ENCODE measurements around the gene ZDHHC12. TPM values are rescaled to one million over a fixed set of nuclear protein-coding genes. Genes with fewer than 3 reads are reported as not detected.

ZDHHC12 gene
- total RNA-seq, 1 donor from 2014 or later: 40.0 TPM

DNA sequence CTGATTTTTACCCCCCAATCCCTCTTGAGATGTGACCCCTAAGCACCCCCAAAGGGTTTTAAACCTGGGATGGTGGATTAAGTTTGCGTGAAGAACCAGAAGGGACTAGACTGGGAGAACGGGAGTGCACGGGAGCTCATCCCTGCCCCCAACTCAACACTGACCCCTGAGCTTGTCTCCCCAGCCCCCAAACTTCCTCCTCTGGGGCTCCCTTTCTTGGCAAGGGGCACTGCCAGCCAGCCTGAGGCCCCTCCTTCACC lies 39.9 kb downstream of the ZDHHC12 start:
- Mint-ChIP-seq H3K27me3 (no peaks in the 10 kb centered on the region), H3K9me3 (no peaks in the 10 kb centered on the region), H3K36me3 (ENCODE audit: low read depth) (peaks cover 32% of the 10 kb centered on the region), H3K4me1 (peaks cover 59% of the 10 kb centered on the region), H3K27ac (peak overlapping the region; percentile 99), H3K4me3 (peak overlapping the region; percentile 100)
- CTCF ChIA-PET: interaction anchor here (0.7 to 1.6 kb wide), 2 partner anchors 18 to 385 kb away, joined by 3 to 6 read pairs; partner anchors contain the start of gene PKN3
- ATAC-seq (ENCODE audit: low read depth) (peak; percentile 0), DNase-seq (no peak)
- intact Hi-C loops (cut with micrococcal nuclease): loop anchor here (1.0 to 10.0 kb wide), 4 partner anchors 19 to 359 kb away; partner anchors contain the start of genes COQ4, DYNC2I2, PKN3 and TRUB2
- POLR2A ChIA-PET: interaction anchor here (0.5 to 4.6 kb wide), 25 partner anchors 9 to 942 kb away, joined by 3 to 61 read pairs (median 5); partner anchors contain the start of genes DYNC2I2, ENDOG, GOLGA2 and KYAT1
- TF ChIP-seq, protein P1, sequence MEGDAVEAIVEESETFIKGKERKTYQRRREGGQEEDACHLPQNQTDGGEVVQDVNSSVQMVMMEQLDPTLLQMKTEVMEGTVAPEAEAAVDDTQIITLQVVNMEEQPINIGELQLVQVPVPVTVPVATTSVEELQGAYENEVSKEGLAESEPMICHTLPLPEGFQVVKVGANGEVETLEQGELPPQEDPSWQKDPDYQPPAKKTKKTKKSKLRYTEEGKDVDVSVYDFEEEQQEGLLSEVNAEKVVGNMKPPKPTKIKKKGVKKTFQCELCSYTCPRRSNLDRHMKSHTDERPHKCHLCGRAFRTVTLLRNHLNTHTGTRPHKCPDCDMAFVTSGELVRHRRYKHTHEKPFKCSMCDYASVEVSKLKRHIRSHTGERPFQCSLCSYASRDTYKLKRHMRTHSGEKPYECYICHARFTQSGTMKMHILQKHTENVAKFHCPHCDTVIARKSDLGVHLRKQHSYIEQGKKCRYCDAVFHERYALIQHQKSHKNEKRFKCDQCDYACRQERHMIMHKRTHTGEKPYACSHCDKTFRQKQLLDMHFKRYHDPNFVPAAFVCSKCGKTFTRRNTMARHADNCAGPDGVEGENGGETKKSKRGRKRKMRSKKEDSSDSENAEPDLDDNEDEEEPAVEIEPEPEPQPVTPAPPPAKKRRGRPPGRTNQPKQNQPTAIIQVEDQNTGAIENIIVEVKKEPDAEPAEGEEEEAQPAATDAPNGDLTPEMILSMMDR (IDR thresholded peaks at IDR 0.05): no peak

DNA sequence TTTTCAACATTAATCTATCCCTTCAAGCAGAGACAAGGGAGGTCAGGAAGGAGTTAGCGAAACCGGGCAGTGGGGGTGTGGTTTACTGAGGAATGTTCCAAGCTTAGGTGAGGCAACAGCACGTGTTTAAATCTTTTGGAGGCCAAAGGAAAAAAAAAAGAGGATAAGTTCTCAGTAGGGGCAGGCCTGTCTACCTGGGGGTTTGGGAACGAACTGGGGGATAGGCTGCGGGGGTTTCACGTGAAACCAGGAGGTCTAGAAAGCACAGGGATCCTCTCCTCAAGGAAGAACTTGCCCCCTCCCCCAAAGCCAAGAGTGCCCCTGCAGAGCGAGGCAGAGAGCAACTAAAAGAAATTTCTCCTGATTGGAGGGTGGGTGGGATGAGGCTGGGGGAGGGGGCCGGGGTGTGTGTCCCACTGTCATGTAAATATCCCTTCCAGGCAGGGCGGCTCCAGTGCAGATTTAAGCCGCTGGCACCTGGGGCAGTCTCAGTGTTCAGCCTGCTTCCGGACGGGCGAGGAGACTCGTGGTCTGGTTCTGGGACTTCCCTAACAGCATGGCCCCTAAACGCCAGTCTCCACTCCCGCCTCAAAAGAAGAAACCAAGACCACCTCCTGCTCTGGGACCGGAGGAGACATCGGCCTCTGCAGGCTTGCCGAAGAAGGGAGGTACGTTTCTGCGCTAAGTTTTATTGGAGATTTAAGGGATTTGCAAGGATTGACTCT lies 40.4 kb downstream of the ZDHHC12 start:
- H3K27ac Mint-ChIP-seq: peak overlapping the region; percentile 99
- no peaks in the 10 kb centered on the region for H3K9me3 Mint-ChIP-seq
- ChIA-PET POLR2A (interaction anchor here (0.5 to 4.6 kb wide), 33 partner anchors 10 to 1232 kb away, joined by 3 to 61 read pairs (median 5); partner anchors contain the start of genes DYNC2I2, ENDOG, GOLGA2 and KYAT1), CTCF (interaction anchor here (0.6 to 1.6 kb wide), 2 partner anchors 18 to 214 kb away, joined by 3 to 6 read pairs; partner anchors contain the start of gene PKN3)
- ATAC-seq (ENCODE audit: low read depth) (peak; percentile 57), DNase-seq (peak; percentile 56)
- H3K36me3 Mint-ChIP-seq (ENCODE audit: low read depth): peaks cover 33% of the 10 kb centered on the region
- intact Hi-C loops (cut with micrococcal nuclease): loop anchor here (1.0 to 10.0 kb wide), 4 partner anchors 19 to 359 kb away; partner anchors contain the start of genes COQ4, DYNC2I2, PKN3 and TRUB2
- H3K4me3 Mint-ChIP-seq: peak overlapping the region; percentile 100
- TF ChIP-seq, protein P1 (IDR thresholded peaks at IDR 0.05): no peak
- H3K4me1 Mint-ChIP-seq: peaks cover 59% of the 10 kb centered on the region
- no peaks in the 10 kb centered on the region for H3K27me3 Mint-ChIP-seq

DNA sequence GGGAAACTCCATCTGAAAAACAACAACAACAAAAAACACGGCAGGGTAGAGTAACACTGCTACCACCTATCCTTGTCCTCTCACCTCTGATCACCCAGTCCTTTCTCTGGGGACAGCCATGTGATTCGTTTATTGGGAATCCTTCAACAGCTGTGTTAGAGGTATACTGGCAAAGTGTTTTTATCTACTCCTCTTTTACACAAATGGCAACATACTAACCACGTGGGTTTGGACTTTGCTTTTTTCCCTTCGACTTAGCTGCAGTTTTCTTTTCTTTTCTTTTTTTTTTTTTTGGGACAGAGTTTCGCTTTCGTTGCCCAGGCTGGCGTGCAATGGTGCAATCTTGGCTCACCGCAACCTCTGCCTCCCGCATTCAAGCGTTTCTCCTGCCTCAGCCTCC lies 46.1 kb downstream of the ZDHHC12 start:
- Mint-ChIP-seq H3K36me3 (ENCODE audit: low read depth) (peaks cover 24% of the 10 kb centered on the region), H3K27ac (peak overlapping the region; percentile 42), H3K4me3 (no peak overlapping the region), H3K9me3 (no peaks in the 10 kb centered on the region), H3K4me1 (peaks cover 15% of the 10 kb centered on the region), H3K27me3 (no peaks in the 10 kb centered on the region)
- no peak for DNase-seq
- intact Hi-C loops (cut with micrococcal nuclease): no loop called here
- ChIA-PET CTCF (interaction anchor here (1.0 kb wide), 1 partner anchor 251 kb away, joined by 6 read pairs; no protein-coding TSS in a partner anchor), POLR2A (interaction anchor here (1.1 kb wide), 1 partner anchor 152 kb away, joined by 7 read pairs; the partner anchor contains the start of gene SPOUT1)
- TF ChIP-seq, protein P1 (IDR thresholded peaks at IDR 0.05): no peak
- ATAC-seq (ENCODE audit: low read depth): no peak

DNA sequence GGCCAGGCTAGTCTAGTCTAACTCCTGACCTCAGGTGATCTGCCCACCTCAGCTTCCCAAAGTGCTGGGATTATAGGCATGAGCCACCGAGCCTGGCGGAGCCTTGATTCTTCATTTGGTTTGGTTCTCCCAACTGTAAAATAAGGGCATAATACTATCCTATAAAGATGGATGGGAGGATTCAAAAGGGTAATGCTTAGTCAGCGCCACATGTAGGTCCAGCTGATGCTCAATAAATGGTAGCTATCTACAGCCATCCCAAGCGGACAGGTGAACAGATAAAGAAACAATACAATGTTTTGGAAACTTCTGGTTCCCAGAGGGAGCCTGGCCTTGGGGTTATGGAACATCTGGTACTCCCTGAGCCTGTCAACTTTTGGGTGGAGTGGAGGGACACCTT lies 48.5 kb downstream of the ZDHHC12 start:
- no peak overlapping the region for H3K4me3 Mint-ChIP-seq
- intact Hi-C loops (cut with micrococcal nuclease): no loop called here
- peaks cover 22% of the 10 kb centered on the region for H3K36me3 Mint-ChIP-seq (ENCODE audit: low read depth)
- DNase-seq: no peak
- TF ChIP-seq, protein P1 (IDR thresholded peaks at IDR 0.05): no peak
- H3K27ac Mint-ChIP-seq: no peak overlapping the region
- no peak for ATAC-seq (ENCODE audit: low read depth)
- ChIA-PET CTCF (no interaction called here), POLR2A (interaction anchor here (1.3 kb wide), 1 partner anchor 12 kb away, joined by 3 read pairs; no protein-coding TSS in a partner anchor)
- no peaks in the 10 kb centered on the region for H3K9me3 Mint-ChIP-seq
- H3K27me3 Mint-ChIP-seq: no peaks in the 10 kb centered on the region
- H3K4me1 Mint-ChIP-seq: peaks cover 2% of the 10 kb centered on the region

Other genes starting within 250 kb of the ZDHHC12 start
- gene GLE1, start 219.4 kb downstream of the ZDHHC12 start, total RNA-seq: 28.8 and 31.8 TPM in 2 replicates
- gene SPTAN1, start 171.5 kb downstream of the ZDHHC12 start, total RNA-seq: 208 and 237 TPM in 2 replicates
- gene DYNC2I2, start 67.3 kb downstream of the ZDHHC12 start, total RNA-seq: 58.0 and 60.2 TPM in 2 replicates
- gene SET, start 34.9 kb downstream of the ZDHHC12 start, total RNA-seq: 762 and 801 TPM in 2 replicates
- gene PKN3, start 21.6 kb downstream of the ZDHHC12 start, total RNA-seq: 16.9 and 17.4 TPM in 2 replicates
- gene ZER1, start 47.8 kb upstream of the ZDHHC12 start, total RNA-seq: 24.0 and 26.0 TPM in 2 replicates
- 21.5 and 26.4 TPM in 2 replicates for gene TBC1D13, start 63.1 kb upstream of the ZDHHC12 start, total RNA-seq
- 14.6 and 16.9 TPM in 2 replicates for gene ENDOG, start 94.4 kb upstream of the ZDHHC12 start, total RNA-seq
- 78.9 and 79.1 TPM in 2 replicates for gene SPOUT1, start 105.7 kb upstream of the ZDHHC12 start, total RNA-seq
- 2.0 and 4.3 TPM in 2 replicates for gene KYAT1, start 157.8 kb upstream of the ZDHHC12 start, total RNA-seq
- 9.0 and 10.4 TPM in 2 replicates for gene LRRC8A, start 158.0 kb upstream of the ZDHHC12 start, total RNA-seq
- 0.86 and 1.0 TPM in 2 replicates for gene PHYHD1, start 196.9 kb upstream of the ZDHHC12 start, total RNA-seq
- 9.0 and 10.3 TPM in 2 replicates for gene DOLK, start 223.5 kb upstream of the ZDHHC12 start, total RNA-seq
- gene NUP188, start 223.6 kb upstream of the ZDHHC12 start, total RNA-seq: 76.9 and 103 TPM in 2 replicates

Measured in activated B cell treated with CpG ODN at 0.5 μM for 24 hours (primary cell).